DOHH2 (cell line): Measurements from ENCODE around the gene LRRN2.

Source experiments
- EZH2phosphoT487 ChIP-seq: fragments of 200-600 bp; sonication (generic); IDR thresholded peaks from 2 replicates; pipeline ENCODE4 v1.6.1; 2017; ENCODE audit warnings: borderline replicate concordance, mild to moderate bottlenecking, antibody characterized with exemption, low read length, moderate library complexity, mixed read lengths
- TF ChIP-seq, protein P1 (sequence below): fragments of 200-600 bp; sonication (generic); IDR thresholded peaks from one replicate; pipeline ENCODE4 v1.5.1; 2014; ENCODE audit warnings: antibody characterized with exemption, mild to moderate bottlenecking, low read depth, low read length; ENCODE audit not compliant: poor library complexity, severe bottlenecking

DNA sequence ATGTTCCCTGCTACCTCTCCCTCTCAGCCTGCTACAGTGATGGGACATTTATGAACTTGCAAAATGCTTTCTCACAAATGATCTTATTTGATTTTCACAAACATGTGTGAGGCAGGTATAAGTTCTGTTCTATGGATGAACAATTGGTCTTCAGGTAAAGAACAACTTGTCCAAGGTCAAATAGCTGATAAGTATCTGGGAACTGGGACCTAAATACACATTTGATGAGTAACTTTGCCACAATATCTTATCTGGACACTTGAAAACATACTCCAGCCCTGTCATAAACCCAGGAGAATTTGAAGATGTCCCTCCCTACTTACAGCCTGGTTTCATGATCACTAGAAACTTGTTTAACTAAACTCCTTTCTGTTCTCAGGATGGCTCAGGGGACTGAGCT, 23.0 kb downstream of the LRRN2 start:
- TF ChIP-seq, protein P1, sequence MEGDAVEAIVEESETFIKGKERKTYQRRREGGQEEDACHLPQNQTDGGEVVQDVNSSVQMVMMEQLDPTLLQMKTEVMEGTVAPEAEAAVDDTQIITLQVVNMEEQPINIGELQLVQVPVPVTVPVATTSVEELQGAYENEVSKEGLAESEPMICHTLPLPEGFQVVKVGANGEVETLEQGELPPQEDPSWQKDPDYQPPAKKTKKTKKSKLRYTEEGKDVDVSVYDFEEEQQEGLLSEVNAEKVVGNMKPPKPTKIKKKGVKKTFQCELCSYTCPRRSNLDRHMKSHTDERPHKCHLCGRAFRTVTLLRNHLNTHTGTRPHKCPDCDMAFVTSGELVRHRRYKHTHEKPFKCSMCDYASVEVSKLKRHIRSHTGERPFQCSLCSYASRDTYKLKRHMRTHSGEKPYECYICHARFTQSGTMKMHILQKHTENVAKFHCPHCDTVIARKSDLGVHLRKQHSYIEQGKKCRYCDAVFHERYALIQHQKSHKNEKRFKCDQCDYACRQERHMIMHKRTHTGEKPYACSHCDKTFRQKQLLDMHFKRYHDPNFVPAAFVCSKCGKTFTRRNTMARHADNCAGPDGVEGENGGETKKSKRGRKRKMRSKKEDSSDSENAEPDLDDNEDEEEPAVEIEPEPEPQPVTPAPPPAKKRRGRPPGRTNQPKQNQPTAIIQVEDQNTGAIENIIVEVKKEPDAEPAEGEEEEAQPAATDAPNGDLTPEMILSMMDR: no peak
- no peak for TF ChIP-seq EZH2phosphoT487
